ENCODE results near the gene POU3F3. TPM values are rescaled to one million over a fixed set of nuclear protein-coding genes. Genes with fewer than 3 reads are reported as not detected.

The POU3F3 gene
- total RNA-seq, 2 experiments from 2014 or later: not detected

DNA sequence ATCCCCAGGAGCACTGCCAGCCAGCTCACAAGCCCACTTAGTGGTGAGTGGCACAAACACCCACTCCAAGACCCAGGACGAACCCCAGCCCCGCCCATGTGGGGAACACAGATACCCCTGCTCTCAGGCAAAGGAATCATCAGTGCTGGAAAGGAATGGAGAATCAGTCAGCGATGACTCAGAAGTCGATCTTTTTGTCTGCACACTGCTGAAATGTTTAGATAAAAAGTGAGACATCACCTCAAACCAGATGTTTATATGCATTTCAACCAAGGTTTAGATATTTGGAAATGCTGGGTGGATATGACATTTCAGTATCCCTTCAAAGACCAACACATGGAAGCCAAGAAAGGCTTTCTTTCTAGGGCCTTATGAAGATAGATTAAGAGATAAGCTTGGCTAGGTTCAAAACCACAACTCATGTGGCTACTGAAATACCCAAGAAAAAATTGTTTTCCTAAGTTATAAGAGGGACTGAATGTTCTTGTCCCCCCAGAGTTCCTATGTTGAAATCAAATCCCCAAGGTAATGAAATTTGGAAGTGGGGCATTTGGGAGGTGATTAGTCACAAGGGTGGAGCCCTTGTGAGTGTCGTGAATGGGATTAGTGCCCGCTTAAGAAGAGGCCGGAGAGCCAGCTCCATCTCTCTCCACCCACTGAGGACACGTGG lies 43.7 kb downstream of the POU3F3 start:
- DNase-seq: no peak
- H3K27ac Mint-ChIP-seq: no peak overlapping the region
- no peaks in the 10 kb centered on the region for H3K27me3 Mint-ChIP-seq
- H3K36me3 Mint-ChIP-seq: no peaks in the 10 kb centered on the region
- H3K9me3 Mint-ChIP-seq: no peaks in the 10 kb centered on the region
- H3K4me3 Mint-ChIP-seq: no peak overlapping the region
- H3K4me1 Mint-ChIP-seq: no peaks in the 10 kb centered on the region

DNA sequence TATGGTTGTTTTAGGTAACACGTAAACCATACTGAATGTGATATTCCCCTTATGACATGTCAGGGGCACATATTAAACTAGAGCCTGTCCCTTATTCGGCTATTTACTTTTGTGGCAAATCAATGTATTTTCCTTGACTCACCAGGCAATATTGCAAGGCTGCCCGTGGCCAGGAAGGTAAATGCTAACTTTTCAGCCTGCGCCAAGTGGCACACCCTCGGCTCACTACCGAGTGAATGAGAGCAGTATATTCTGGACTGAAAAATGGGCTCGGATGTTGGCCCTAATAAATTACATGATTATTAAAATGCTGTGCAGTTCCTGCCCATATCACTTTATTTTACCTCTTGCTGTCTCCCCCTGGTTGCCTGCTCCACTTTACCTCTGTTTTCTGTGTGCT lies 46.7 kb downstream of the POU3F3 start:
- Mint-ChIP-seq H3K4me3 (no peak overlapping the region), H3K9me3 (no peaks in the 10 kb centered on the region), H3K27ac (no peak overlapping the region), H3K36me3 (no peaks in the 10 kb centered on the region), H3K27me3 (no peaks in the 10 kb centered on the region), H3K4me1 (no peaks in the 10 kb centered on the region)
- no peak for DNase-seq

DNA sequence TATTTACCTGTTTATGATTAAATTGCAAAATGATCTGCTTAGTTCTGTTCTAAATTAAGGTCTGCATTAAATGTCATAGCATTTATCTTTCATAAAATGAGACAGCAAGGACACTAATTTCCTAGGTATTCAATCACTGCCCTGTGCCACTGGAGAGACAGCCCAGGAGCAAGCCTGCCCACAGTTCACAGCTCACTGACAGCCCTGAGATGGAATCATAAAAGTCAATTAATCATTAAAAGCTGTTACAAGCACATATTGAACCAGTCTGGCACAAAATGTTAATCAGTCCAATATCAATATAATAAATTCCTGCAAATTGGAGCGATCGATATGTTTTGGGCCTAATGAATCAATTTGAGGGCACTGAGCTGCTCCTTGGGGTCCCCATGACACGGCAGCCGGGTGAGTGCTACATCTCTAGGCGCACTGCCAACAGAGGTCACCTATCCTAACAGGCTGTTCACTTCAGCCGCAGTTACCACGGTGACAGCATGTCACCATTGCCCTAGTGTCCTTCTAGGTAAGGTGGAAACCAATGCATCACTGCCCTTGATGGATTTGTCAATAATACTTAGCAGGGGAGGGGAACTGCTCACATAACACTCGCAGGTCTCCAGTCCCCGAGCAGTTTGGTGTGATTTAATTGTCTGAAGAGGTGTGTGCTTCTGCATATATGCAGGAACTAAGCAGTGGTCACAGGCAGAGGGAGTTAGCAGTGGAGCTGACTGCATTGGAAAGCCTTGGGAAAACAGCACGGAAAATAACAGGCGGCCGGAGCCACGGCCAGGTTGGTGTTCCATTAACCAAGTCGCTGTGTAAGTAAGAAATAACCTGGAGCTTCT lies 47.3 kb downstream of the POU3F3 start:
- no peaks in the 10 kb centered on the region for H3K36me3 Mint-ChIP-seq
- H3K4me3 Mint-ChIP-seq: no peak overlapping the region
- no peak for DNase-seq
- no peaks in the 10 kb centered on the region for H3K9me3 Mint-ChIP-seq
- H3K27ac Mint-ChIP-seq: no peak overlapping the region
- H3K4me1 Mint-ChIP-seq: no peaks in the 10 kb centered on the region
- no peaks in the 10 kb centered on the region for H3K27me3 Mint-ChIP-seq

GRCh38 chr2:104902317-104902716 lies 48.4 kb downstream of the POU3F3 start:
- DNase-seq: no peak
- Mint-ChIP-seq H3K4me3 (no peak overlapping the region), H3K36me3 (no peaks in the 10 kb centered on the region), H3K27me3 (peaks cover 5% of the 10 kb centered on the region), H3K9me3 (no peaks in the 10 kb centered on the region), H3K4me1 (no peaks in the 10 kb centered on the region), H3K27ac (no peak overlapping the region)

Other genes with a start within 250 kb of the POU3F3 start
- gene MRPS9, start 184.0 kb downstream of the POU3F3 start, total RNA-seq: 10 to 100 TPM; 52.2 to 57.1 TPM